Cortex of kidney (tissue), 1 donor: ENCODE measurements around the gene KCNJ3.
"Not testable (repeated sequence)": the region's sequence is repeated elsewhere in the genome, so short reads cannot be mapped to it uniquely, and the experiment has no call there.

Experiments used
- DNase-seq: peaks from one replicate; lab custom pipeline; 2025; lab: John Stamatoyannopoulos, UW

Gene KCNJ3

GRCh38 chr2:154846842-154847241 is 148.3 kb downstream of the KCNJ3 start:
- DNase-seq = no peak

DNA sequence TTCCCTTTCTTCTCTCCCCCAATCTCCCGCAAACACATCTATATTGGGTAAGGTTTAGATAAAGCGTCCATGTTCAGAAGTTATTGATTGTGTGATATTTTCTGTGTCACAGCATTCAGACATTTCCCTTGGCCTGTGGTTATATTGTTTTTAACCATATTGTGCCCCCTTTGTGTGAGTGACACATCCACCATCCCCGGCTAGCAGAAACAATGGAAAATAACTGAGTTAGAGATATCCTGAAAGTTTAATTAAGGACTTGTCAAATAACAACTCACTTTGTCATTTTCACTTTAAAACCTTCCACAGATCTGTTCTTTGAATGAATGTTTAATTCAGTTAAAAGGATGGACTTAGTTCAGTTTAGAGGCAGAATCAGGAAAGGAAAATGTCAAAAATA is 151.0 kb downstream of the KCNJ3 start:
- DNase-seq = no peak

- DNase-seq = no peak
Observed at GRCh38 chr2:154850532-154850931, 152.0 kb downstream of the KCNJ3 start.

- no peak for DNase-seq
Observed at GRCh38 chr2:154855138-154855537, 156.6 kb downstream of the KCNJ3 start.

- not testable (repeated sequence) for DNase-seq
Observed at GRCh38 chr2:154867151-154867550, 168.7 kb downstream of the KCNJ3 start.

DNA sequence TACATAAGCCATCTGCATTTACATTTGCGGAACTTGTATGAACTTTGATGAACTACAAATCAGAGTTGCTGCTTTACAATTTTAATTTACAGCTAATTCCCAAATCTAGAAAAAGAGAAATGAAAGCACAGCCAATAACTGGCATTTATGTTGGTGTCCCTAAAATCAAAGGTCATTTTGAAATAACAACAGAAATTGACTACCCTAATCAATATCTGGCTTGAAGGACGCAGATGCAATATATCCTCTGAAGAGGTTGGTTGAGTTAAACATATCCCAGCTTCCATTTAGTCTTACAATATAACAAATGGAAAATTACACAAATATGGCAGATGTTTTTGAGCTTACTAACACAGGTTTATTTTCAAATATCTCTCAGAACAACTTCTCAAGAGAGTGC is 177.5 kb downstream of the KCNJ3 start:
- DNase-seq = no peak

DNA sequence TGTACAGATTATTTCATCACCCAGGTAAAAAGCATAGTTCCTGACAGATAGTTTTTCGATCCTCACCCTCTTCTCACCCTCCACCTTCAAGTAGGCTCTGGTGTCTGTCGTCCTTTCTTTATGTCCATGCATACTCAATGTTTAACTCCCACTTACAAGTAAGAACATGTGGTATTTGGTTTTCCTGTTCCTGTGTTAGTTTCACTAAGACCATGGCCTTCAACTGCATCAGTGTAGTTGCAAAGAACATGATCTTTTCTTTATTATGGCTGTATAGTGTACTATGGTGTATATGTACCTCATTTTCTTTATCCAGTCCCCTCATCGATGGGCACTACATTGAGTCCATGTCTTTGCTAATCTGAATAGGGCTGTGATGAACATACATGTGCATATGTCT is 184.2 kb downstream of the KCNJ3 start:
- no peak for DNase-seq

DNA sequence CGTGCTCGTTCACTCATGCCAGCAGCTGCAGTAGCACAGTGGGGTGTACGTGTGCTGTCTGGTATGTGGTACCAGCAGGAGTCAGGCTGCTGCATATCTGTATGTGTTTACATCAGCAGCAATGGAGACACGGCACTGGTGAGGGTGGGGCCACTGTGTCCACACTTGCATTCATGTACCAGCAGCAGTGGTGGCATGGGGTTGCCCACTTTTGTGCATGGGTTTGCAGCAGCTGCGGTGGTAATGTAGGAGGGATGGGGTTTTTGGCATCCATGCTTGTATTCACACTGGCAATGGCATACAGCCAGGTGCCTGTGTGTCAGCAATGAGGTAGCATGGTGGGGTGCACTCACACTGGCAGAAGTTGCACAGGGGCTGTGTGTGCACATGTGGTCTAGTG is 187.8 kb downstream of the KCNJ3 start:
- no peak for DNase-seq

- no peak for DNase-seq
Observed at GRCh38 chr2:154898269-154898668, 199.8 kb downstream of the KCNJ3 start.

GRCh38 chr2:154901063-154901462 is 202.6 kb downstream of the KCNJ3 start:
- no peak for DNase-seq
